Measurements from ENCODE around the gene IGFBPL1.
A peak's percentile ranks its signal among the peaks of the same experiment; 100 is the strongest.
"Not testable (repeated sequence)": the region's sequence is repeated elsewhere in the genome, so short reads cannot be mapped to it uniquely, and the experiment has no call there.

IGFBPL1 gene

GRCh38 chr9:38423973-38424843 is at the start of gene IGFBPL1:
IGFBPL1 (minus strand) TSS chr9:38424454; CDS start chr9:38424424, 30 bp downstream.
- DNase-seq (ENCODE audit: low read depth) = no peak

GRCh38 chr9:38472583-38473249 is 48.5 kb upstream of the IGFBPL1 start:
- DNase-seq (ENCODE audit: low read depth) = not testable (repeated sequence)

GRCh38 chr9:38467404-38467803 is 43.1 kb upstream of the IGFBPL1 start:
- DNase-seq (ENCODE audit: low read depth) = no peak

- DNase-seq (ENCODE audit: low read depth) = no peak
These were observed 29.6 kb upstream of the IGFBPL1 start for GRCh38 chr9:38453835-38454234.

GRCh38 chr9:38451162-38451561 is 26.9 kb upstream of the IGFBPL1 start:
- DNase-seq (ENCODE audit: low read depth) = no peak

- DNase-seq (ENCODE audit: low read depth) = no peak
These were observed 23.4 kb upstream of the IGFBPL1 start for GRCh38 chr9:38447703-38448102.

- DNase-seq (ENCODE audit: low read depth) = no peak
These were observed 21.1 kb upstream of the IGFBPL1 start for GRCh38 chr9:38445154-38446043.

GRCh38 chr9:38443597-38443996 is 19.3 kb upstream of the IGFBPL1 start:
- no peak for DNase-seq (ENCODE audit: low read depth)

- no peak for DNase-seq (ENCODE audit: low read depth)
These were observed 18.9 kb upstream of the IGFBPL1 start for GRCh38 chr9:38443181-38443580.

- no peak for DNase-seq (ENCODE audit: low read depth)
These were observed 18.3 kb upstream of the IGFBPL1 start for GRCh38 chr9:38442473-38443096.

- no peak for DNase-seq (ENCODE audit: low read depth)
These were observed 17.3 kb upstream of the IGFBPL1 start for GRCh38 chr9:38441347-38442085.

GRCh38 chr9:38440516-38440915 is 16.3 kb upstream of the IGFBPL1 start:
- DNase-seq (ENCODE audit: low read depth) = no peak

- no peak for DNase-seq (ENCODE audit: low read depth)
These were observed 15.7 kb upstream of the IGFBPL1 start for GRCh38 chr9:38439916-38440301.

- no peak for DNase-seq (ENCODE audit: low read depth)
These were observed 15.1 kb upstream of the IGFBPL1 start for GRCh38 chr9:38439291-38439915.

GRCh38 chr9:38437193-38437823 is 13.1 kb upstream of the IGFBPL1 start:
- no peak for DNase-seq (ENCODE audit: low read depth)

- no peak for DNase-seq (ENCODE audit: low read depth)
These were observed 12.5 kb upstream of the IGFBPL1 start for GRCh38 chr9:38436708-38437107.

GRCh38 chr9:38435521-38435920 is 11.3 kb upstream of the IGFBPL1 start:
- peak; percentile 20 for DNase-seq (ENCODE audit: low read depth)

- DNase-seq (ENCODE audit: low read depth) = no peak
These were observed 10.6 kb upstream of the IGFBPL1 start for GRCh38 chr9:38434853-38435252.

GRCh38 chr9:38434365-38434764 is 10.1 kb upstream of the IGFBPL1 start:
- DNase-seq (ENCODE audit: low read depth) = no peak

- no peak for DNase-seq (ENCODE audit: low read depth)
These were observed 8.8 kb upstream of the IGFBPL1 start for GRCh38 chr9:38432922-38433510.

Data from HS-27A (cell line).